Motor neuron (in vitro differentiated cells): ENCODE measurements around the gene ICA1L. TPM values are rescaled to one million over a fixed set of nuclear protein-coding genes. Genes with fewer than 3 reads are reported as not detected.
"Not testable (repeated sequence)": the region's sequence is repeated elsewhere in the genome, so short reads cannot be mapped to it uniquely, and the experiment has no call there.

Experiments
- ATAC-seq, 8 experiments: fragments of 200-7000 bp; cut with Tn5 transposase; replicated peaks in 6 of 8; 2 replicates each; pipeline ENCODE4 v1.8.0; 2021; ENCODE audit warnings: mild to moderate bottlenecking in 8 of 8, moderate library complexity in 8 of 8
- H3K27ac ChIP-seq, 2 donors: fragments of 250-450 bp; sonication (Bioruptor Pico); 2 replicates each; pipeline ENCODE4 v1.9.0; 2021; ENCODE audit warnings: antibody characterized with exemption in 2 of 2, mild to moderate bottlenecking in 2 of 2, moderate library complexity in 1 of 2
- H3K4me1 ChIP-seq, 2 donors: fragments of 250-450 bp; sonication (Bioruptor Pico); replicated peaks in 1 of 2; 2 replicates each; pipeline ENCODE4 v1.6.1; 2021; ENCODE audit warnings: antibody characterized with exemption in 2 of 2, mild to moderate bottlenecking in 2 of 2, moderate library complexity in 1 of 2
- H3K4me3 ChIP-seq, 5 donors: fragments of 250-450 bp; sonication (Bioruptor Pico); 2 replicates each; pipeline ENCODE4 v1.9.0; 2021; ENCODE audit warnings: antibody characterized with exemption in 5 of 5, mild to moderate bottlenecking in 5 of 5, moderate library complexity in 4 of 5
- WGBS, 10 experiments: fragments of 450-650 bp; shearing (Covaris generic); methylation state at CpG; one replicate each; pipeline ENCODE4 v1.0.0; 2022; 5-methylcytosine and 5-hydroxymethylcytosine counted together
- in situ Hi-C, 9 experiments: fragments of 400-800 bp; cut with MboI; loops; one replicate each; pipeline ENCODE4 v1.15.0; 2021; ENCODE audit warnings: low sequenced_read_pairs in 9 of 9, low pct_unique_long_range_greater_than_20kb in 2 of 9; ENCODE audit not compliant: unreplicated experiment in 9 of 9
- total RNA-seq, 8 experiments: library from RNA; unstranded; fragments of 300-600 nt; gene quantifications; 2 replicates each; pipeline versions ENCODE4 v1.2.3 to v1.2.4, GENCODE V29; 2022

Gene ICA1L
- 10 to 100 TPM in 5 of 8 experiments, 1 to 10 TPM in 3; 1.8 to 38.5 (median 13.7) TPM for total RNA-seq

- in situ Hi-C loops = loop anchor here in 1 of 9 experiments (25.0 kb wide), 1 partner anchor 284 kb away; no protein-coding TSS in a partner anchor
- H3K27ac ChIP-seq = peak within 1 kb of the TSS; percentile 83 to 90
- 0 to 4% (median 0%) methylated on average over 1 to 16 of the region's 93 CpGs; no CpG with 5 or more reads in 7 of the 10 experiments for WGBS, 10 experiments
- ATAC-seq = peak; percentile 77 to 82 (median 80)
- H3K4me3 ChIP-seq = peak within 1 kb of the TSS; percentile 61 to 89 (median 71)
- H3K4me1 ChIP-seq = peaks cover 0 to 7% of the 10 kb centered on the region in 2 donors
Measured at GRCh38 chr2:202871300-202872141, at the start of gene ICA1L. TSS of gene ICA1L (minus strand) at chr2:202871766. CDS start at chr2:202829009, 42,757 bp downstream.

GRCh38 chr2:202918860-202919259 is 47.3 kb upstream of the ICA1L start:
- H3K4me1 ChIP-seq = no peaks in the 10 kb centered on the region
- no peak overlapping the region for H3K4me3 ChIP-seq
- no peak for ATAC-seq
- WGBS, 10 experiments = 17 to 100% (median 71%) methylated on average over 1 of the region's 1 CpG; no CpG with 5 or more reads in 1 of the 10 experiments
- in situ Hi-C loops = no loop called here
- no peak overlapping the region for H3K27ac ChIP-seq

- in situ Hi-C loops = not testable (repeated sequence)
Measured at GRCh38 chr2:202912342-202913201, 41.0 kb upstream of the ICA1L start.

GRCh38 chr2:202911512-202912341 is 40.2 kb upstream of the ICA1L start, which contains the start of the genes CARF and WDR12:
TSS of gene CARF (plus strand) at chr2:202912275. CDS start at chr2:202941903, 29,628 bp downstream.
TSS of gene WDR12 (minus strand) at chr2:202911673. CDS start at chr2:202911476, 197 bp downstream.
- in situ Hi-C loops = no loop called here
- peaks cover 0 to 6% of the 10 kb centered on the region in 2 donors for H3K4me1 ChIP-seq
- H3K27ac ChIP-seq = peak within 1 kb of the TSS; percentile 86 to 93
- 0 to 2% (median 0%) methylated on average over 3 to 21 of the region's 39 CpGs for whole genome bisulfite sequencing, 10 experiments
- ATAC-seq = peak; percentile 89 to 94 (median 90)
- H3K4me3 ChIP-seq = peak within 1 kb of the TSS; percentile 56 to 100 (median 82)

More at GRCh38 chr2:202912342-202913201, 41.0 kb upstream of the ICA1L start:
- peak overlapping the region; percentile 86 to 93 for H3K27ac ChIP-seq
- 0 to 11% (median 4%) methylated on average over 1 to 5 of the region's 49 CpGs for WGBS, 10 experiments
- ATAC-seq = peak; percentile 66 to 69 (median 67)
- H3K4me1 ChIP-seq = not testable (repeated sequence)
- peak overlapping the region; percentile 56 to 100 (median 82) for H3K4me3 ChIP-seq

- peak in 5 of 8 experiments; percentile 1 to 22 (median 4) for ATAC-seq
- in situ Hi-C loops = no loop called here
- WGBS, 10 experiments = 0 to 5% (median 0%) methylated on average over 3 to 7 of the region's 8 CpGs; no CpG with 5 or more reads in 5 of the 10 experiments
- H3K4me1 ChIP-seq = peaks cover 0 to 6% of the 10 kb centered on the region in 2 donors
- H3K27ac ChIP-seq = no peak overlapping the region
- peak overlapping the region; percentile 56 to 100 (median 82) for H3K4me3 ChIP-seq
Measured at GRCh38 chr2:202911203-202911511, 39.6 kb upstream of the ICA1L start.

- Histone ChIP-seq H3K4me3 (peak overlapping the region; percentile 56 to 100 (median 82)), H3K4me1 (peaks cover 0 to 6% of the 10 kb centered on the region in 2 donors), H3K27ac (no peak overlapping the region)
- WGBS, 10 experiments = 0 to 41% (median 4%) methylated on average over 1 to 3 of the region's 3 CpGs; no CpG with 5 or more reads in 1 of the 10 experiments
- no peak for ATAC-seq
- in situ Hi-C loops = no loop called here
Measured at GRCh38 chr2:202910698-202911097, 39.1 kb upstream of the ICA1L start.

- H3K27ac ChIP-seq, ATAC-seq, H3K4me1 ChIP-seq, in situ Hi-C loops: not testable (repeated sequence)
- WGBS, 10 experiments = 75 to 100% (median 94%) methylated on average over 1 to 5 of the region's 5 CpGs; no CpG with 5 or more reads in 3 of the 10 experiments
- H3K4me3 ChIP-seq = peak overlapping the region in 3 of 5 donors; percentile 82 to 100 (median 90)
Measured at GRCh38 chr2:202910250-202910649, 38.7 kb upstream of the ICA1L start.

- Histone ChIP-seq H3K4me1 (peaks cover 0 to 6% of the 10 kb centered on the region in 2 donors), H3K27ac (no peak overlapping the region), H3K4me3 (no peak overlapping the region)
- WGBS, 10 experiments = 44 to 100% (median 96%) methylated on average over 1 to 6 of the region's 6 CpGs; no CpG with 5 or more reads in 1 of the 10 experiments
- in situ Hi-C loops = no loop called here
- ATAC-seq = no peak
Measured at GRCh38 chr2:202909394-202910192, 38.0 kb upstream of the ICA1L start.

- ATAC-seq = no peak
- no peak overlapping the region for H3K27ac ChIP-seq
- in situ Hi-C loops = no loop called here
- 73 to 96% (median 88%) methylated on average over 2 to 4 of the region's 5 CpGs; no CpG with 5 or more reads in 2 of the 10 experiments for WGBS, 10 experiments
- no peak overlapping the region for H3K4me3 ChIP-seq
- peaks cover 0 to 6% of the 10 kb centered on the region in 2 donors for H3K4me1 ChIP-seq
Measured at GRCh38 chr2:202908186-202908585, 36.6 kb upstream of the ICA1L start.

GRCh38 chr2:202905507-202905906 is 33.9 kb upstream of the ICA1L start:
- ATAC-seq, in situ Hi-C loops: not testable (repeated sequence)

GRCh38 chr2:202885190-202885589 is 13.6 kb upstream of the ICA1L start:
- no peak for ATAC-seq
- in situ Hi-C loops = no loop called here
- 87 to 100% (median 100%) methylated on average over 1 to 5 of the region's 7 CpGs; no CpG with 5 or more reads in 4 of the 10 experiments for WGBS, 10 experiments
- H3K27ac ChIP-seq = no peak overlapping the region
- H3K4me1 ChIP-seq = no peaks in the 10 kb centered on the region
- H3K4me3 ChIP-seq = no peak overlapping the region

More at GRCh38 chr2:202905507-202905906, 33.9 kb upstream of the ICA1L start:
- not testable (repeated sequence) for H3K4me1 ChIP-seq, H3K27ac ChIP-seq, H3K4me3 ChIP-seq
